RWPE1 (cell line): ENCODE results near the gene NFIA.

Experiments
- CTCF ChIA-PET: fragments of 350-600 bp; sonication (Branson Sonifier 250); formaldehyde crosslinking; extraction: SDS; loops from one replicate; lab custom pipeline; 2021; lab: Yijun Ruan, JAX
- POLR2A ChIA-PET: fragments of 400-600 bp; formaldehyde crosslinking; extraction: SDS; loops from one replicate; lab custom pipeline; 2020; ENCODE audit warnings: antibody characterized with exemption; ENCODE audit not compliant: low non-redundant PET; lab: Yijun Ruan, JAX
- DNase-seq: peaks from one replicate; pipeline ENCODE4 v3.0.0; 2012; ENCODE audit warnings: low spot score
- H3K27ac ChIP-seq: fragments of 450-650 bp; 2 replicates; pipeline ENCODE4 v1.5.1; 2017
- CTCF ChIP-seq: fragments of 450-650 bp; conservative IDR thresholded peaks from 2 replicates; pipeline ENCODE4 v1.5.1; 2017; ENCODE audit warnings: low read depth, mild to moderate bottlenecking

Gene NFIA

DNA sequence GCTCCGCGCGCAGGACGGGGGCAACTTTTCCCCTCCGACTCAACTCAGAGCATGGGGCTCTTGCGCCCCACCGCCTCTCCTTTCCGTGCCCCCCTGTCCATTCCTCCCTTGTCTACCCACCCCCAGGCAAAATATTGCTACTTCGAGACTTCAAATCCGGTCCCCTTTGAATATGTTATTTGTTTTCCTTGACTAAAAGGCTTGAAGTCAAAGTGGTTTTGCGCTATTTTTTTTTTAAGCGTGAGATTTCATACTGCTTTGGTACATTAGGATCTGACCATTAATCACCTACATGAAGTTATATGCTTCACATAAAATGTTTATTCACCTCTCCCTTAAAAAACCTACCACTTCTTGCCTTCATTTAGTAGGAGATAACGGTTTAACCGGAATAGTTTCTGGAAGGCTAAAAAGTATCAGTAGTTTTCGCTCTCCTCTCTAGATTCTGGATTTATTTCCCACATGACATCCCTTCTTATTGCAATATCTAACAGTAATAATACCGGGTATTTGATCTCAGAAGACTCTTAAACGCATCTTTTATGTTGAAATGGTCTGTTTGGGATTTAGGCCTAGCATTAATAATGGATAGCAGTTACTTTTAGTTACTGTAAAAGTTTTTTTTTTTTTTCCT lies 1.6 kb downstream of the NFIA start:
- no peak for DNase-seq
- POLR2A ChIA-PET: no interaction called here
- no peak for TF ChIP-seq CTCF
- H3K27ac ChIP-seq: peak overlapping the region; percentile 97
- CTCF ChIA-PET: no interaction called here

DNA sequence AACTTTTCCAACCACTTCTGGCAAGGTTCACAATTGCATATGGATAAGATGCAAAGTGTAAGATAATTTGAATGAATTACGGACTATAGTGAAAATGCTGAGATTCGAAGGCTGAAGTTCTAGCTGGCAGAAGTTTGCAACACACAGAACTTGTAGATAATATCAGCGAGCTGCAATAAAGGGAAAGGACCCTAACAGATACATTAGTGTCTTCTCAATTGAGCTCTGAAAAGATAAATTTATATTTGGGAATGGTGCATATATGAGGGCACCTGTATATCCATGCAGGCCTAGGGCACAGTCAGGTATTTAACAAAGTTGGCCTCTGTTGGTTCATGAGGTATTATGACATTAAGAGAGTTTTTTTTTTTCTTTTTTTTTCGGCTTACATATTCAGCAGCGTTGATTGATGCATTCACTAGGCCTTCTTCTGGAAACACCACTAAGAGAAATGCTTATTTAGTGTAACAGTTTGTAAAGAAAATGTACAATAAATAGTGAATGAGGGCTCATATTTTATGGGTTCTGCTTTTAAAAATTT lies 2.2 kb downstream of the NFIA start:
- no peak for DNase-seq
- TF ChIP-seq CTCF: no peak
- ChIA-PET CTCF (no interaction called here), POLR2A (no interaction called here)
- H3K27ac ChIP-seq: no peak overlapping the region

DNA sequence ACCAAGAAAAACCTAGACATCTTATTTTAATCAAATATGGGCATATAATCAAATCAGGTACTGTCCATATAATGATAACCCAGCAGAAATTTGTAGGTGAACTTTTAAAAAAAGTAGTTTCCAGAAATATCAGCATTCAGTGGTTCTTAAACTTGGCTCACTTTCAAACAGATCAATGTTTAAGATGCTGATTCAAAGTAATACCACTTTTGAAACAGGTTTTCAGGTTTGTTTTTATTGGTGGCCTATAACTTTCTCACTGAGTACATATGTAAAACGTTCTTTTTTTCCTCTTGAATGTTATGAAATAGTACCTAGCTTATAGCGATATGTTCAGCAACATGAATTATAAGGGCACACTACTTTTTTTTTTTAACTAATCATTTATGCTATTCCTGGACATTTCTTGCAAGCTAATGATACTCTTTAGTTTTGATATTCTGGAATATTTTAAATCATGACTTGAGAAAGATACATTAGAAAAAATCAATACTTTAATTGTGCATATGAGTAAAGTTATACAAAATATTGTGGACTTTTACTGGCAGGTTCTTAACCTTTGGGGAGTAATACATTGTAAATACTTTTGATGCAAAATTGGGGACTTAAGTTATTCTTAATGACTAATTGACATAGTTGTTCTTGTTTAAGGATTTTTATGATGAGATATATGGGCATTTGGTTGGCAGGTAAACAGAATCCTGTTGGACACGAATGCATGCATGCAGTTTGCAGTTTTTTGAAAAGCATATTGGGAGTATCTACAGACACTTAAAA lies 3.0 kb downstream of the NFIA start:
- H3K27ac ChIP-seq: no peak overlapping the region
- CTCF ChIA-PET: no interaction called here
- POLR2A ChIA-PET: no interaction called here
- TF ChIP-seq CTCF: no peak
- no peak for DNase-seq

DNA sequence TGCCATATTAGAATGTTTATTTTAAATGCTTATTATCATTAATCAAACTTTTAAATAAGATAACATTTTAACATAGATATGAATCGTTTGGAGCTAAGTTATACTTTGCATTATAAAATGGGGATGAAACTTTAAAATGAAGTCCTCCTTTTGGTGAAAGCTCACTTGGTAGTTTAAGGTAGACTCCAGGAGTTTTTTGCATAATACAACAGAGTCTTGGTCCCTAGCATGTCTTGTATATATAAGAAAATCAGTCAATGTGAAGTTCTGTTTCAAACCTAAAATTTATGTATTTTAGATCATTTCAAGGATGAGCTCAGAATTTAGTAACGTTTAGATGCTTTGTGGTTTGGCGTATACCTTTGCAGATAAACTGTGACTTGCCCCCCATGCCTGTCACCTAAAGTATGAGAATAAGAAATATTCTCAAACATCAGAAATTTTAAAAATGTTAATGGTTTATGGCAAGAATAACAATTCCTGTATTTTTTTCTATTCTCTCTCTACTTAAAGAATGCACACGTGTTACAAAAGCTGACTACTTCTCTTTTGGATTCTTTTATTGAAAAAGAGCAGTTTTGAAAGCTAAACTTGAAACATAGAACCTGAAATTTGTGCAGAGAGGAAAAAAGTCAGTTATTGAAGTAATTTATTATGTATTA lies 3.8 kb downstream of the NFIA start:
- H3K27ac ChIP-seq: no peak overlapping the region
- ChIA-PET POLR2A (interaction anchor here (0.5 to 0.7 kb wide), 2 partner anchors 15 to 197 kb away, joined by 3 read pairs; no protein-coding TSS in a partner anchor), CTCF (interaction anchor here (0.8 kb wide), 1 partner anchor 401 kb away, joined by 3 read pairs; no protein-coding TSS in a partner anchor)
- TF ChIP-seq CTCF: no peak
- no peak for DNase-seq

GRCh38 chr1:61087571-61087970 lies 5.2 kb downstream of the NFIA start:
- no peak for TF ChIP-seq CTCF
- CTCF ChIA-PET: no interaction called here
- DNase-seq: no peak
- POLR2A ChIA-PET: interaction anchor here (0.6 kb wide), 1 partner anchor 10 kb away, joined by 13 read pairs; no protein-coding TSS in a partner anchor
- H3K27ac ChIP-seq: no peak overlapping the region
